ENCODE measurements around the gene IGF2R.

DNA sequence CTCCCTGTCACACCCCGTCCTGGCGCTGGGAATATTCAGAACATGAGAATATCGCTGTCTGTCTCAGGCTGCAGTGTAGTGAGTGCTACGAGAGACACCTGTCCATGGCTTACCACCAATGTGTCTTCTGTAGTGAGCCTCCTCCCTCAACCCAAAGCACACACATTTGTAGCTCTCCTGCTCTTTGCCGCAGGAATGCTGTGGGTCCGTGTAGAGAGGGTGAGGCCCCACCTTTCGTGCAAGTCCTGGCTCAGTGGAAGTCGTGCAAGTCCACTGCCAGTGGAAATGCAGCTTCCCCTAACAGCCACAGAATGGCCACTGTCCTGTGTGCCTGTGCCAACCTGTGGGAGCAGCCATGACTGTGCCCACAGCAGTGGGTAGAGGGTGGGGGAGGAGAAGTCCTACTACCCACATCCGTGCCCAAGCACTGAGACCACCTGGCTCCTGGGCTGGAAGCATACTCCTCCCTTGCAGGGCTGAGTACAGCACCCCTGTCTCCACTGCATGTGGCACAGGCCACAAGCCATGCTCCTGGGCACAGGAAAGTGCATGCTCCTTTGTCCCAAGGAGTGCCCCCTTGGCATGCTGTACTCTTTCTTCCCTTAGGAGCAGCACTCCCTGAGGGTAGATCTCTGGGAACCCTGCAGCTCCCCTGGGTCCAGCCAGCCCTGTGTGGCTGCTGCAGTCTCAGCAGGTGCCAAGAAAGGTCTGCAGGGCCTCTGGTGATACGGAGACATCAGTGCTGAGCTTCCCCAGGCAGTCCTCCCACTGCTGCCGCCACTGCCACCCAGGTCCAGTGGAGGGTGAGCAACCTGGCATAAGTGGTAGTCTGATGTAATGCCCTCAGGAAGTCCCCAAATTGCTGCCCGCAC, 28.0 kb downstream of the IGF2R start:
- TF ChIP-seq CTCF (IDR thresholded peaks at IDR 0.05; ENCODE audit: low read depth, low read length) (no peak), EZH2phosphoT487 (IDR thresholded peaks at IDR 0.05; ENCODE audit: low read depth) (no peak)
